Sigmoid colon (tissue), 7 donors: Measurements from ENCODE around the gene TM4SF18. TPM values are rescaled to one million over a fixed set of nuclear protein-coding genes. Genes with fewer than 3 reads are reported as not detected.
A peak's percentile ranks its signal among the peaks of the same experiment; 100 is the strongest.
"Not testable (repeated sequence)": the region's sequence is repeated elsewhere in the genome, so short reads cannot be mapped to it uniquely, and the experiment has no call there.

Experiments used
- DNase-seq: peaks from one replicate; pipeline ENCODE4 v3.0.0-alpha.2; 2019
- H3K27ac ChIP-seq, 4 donors: fragments of 200-600 bp; sonication (generic); one replicate each; pipeline ENCODE4 v1.5.1; 2016 to 2019; ENCODE audit warnings: mild to moderate bottlenecking in 1 of 4
- H3K27me3 ChIP-seq, 3 donors: fragments of 200-600 bp; sonication (generic); one replicate each; pipeline ENCODE4 v1.5.1; 2019; ENCODE audit warnings: mild to moderate bottlenecking in 1 of 3
- H3K36me3 ChIP-seq, 4 donors: fragments of 200-600 bp; sonication (generic); one replicate each; pipeline ENCODE4 v1.5.1; 2016 to 2019
- H3K4me1 ChIP-seq, 4 donors: fragments of 200-600 bp; sonication (generic); one replicate each; pipeline ENCODE4 v1.5.1; 2017 to 2019
- H3K4me3 ChIP-seq, 4 donors: fragments of 200-600 bp; sonication (generic); one replicate each; pipeline ENCODE4 v1.5.1; 2017 to 2019; ENCODE audit warnings: mild to moderate bottlenecking in 2 of 4, moderate library complexity in 1 of 4
- H3K9me3 ChIP-seq, 4 donors: fragments of 200-600 bp in 3 of 4; sonication (generic) in 3 of 4; one replicate each; pipeline versions ENCODE4 v1.5.1 to v1.6.1; 2013 to 2019
- CTCF ChIP-seq, 4 experiments: fragments of 450-650 bp in 3 of 4; fragments of 200-600 bp in 1 of 4; IDR thresholded peaks; one replicate each; pipeline ENCODE4 v1.5.1; 2016 to 2019; ENCODE audit warnings: antibody characterized with exemption in 4 of 4, mild to moderate bottlenecking in 3 of 4, moderate library complexity in 2 of 4
- EP300 ChIP-seq, 4 donors: sonication (generic); formaldehyde crosslinking; IDR thresholded peaks; one replicate each; pipeline ENCODE4 v1.6.1; 2017; ENCODE audit warnings: antibody characterized with exemption in 4 of 4
- POLR2A ChIP-seq, 2 donors: fragments of 450-650 bp; IDR thresholded peaks; one replicate each; pipeline ENCODE4 v1.6.1; 2016; ENCODE audit warnings: antibody characterized with exemption in 2 of 2, mild to moderate bottlenecking in 2 of 2, moderate library complexity in 2 of 2
- POLR2AphosphoS5 ChIP-seq, 4 donors: sonication (generic); formaldehyde crosslinking; IDR thresholded peaks; one replicate each; pipeline ENCODE4 v1.6.1; 2017; ENCODE audit warnings: antibody characterized with exemption in 4 of 4
- WGBS, 2 donors: extraction: QIAGEN DNeasy Blood & Tissue Kit; methylation state at CpG; one replicate each; pipeline ENCODE4 v1.1.7; 2013; 5-methylcytosine and 5-hydroxymethylcytosine counted together
- intact Hi-C: fragments of 100-400 bp; cut with DNase I; formaldehyde crosslinking; loops from one replicate; pipeline ENCODE4 v1.15.1; 2023
- polyA plus RNA-seq, 3 donors: library from polyadenylated mRNA; stranded (reverse); fragments of 200-250 nt; gene quantifications; one replicate each; pipeline ENCODE4 v1.2.3, GENCODE V29; 2013
- total RNA-seq, 4 donors: library from RNA; depleted of rRNA; stranded (reverse); fragments of >200 nt; gene quantifications; one replicate each; pipeline ENCODE4 v1.1.0, GENCODE V29; 2016
- donor health status: healthy with polysubstance abuse.
- donor health status: Bipolar disorder and iron deficiency.
- donor health status: healthy.

TM4SF18 gene
- total RNA-seq (10 to 100 TPM in 1 of 4 donors, 1 to 10 TPM in 3; 2.3 to 11.6 (median 5.3) TPM), polyA plus RNA-seq (1 to 10 TPM in 1 of 3 donors, under 1 TPM in 2; 0.46 to 1.4 (median 0.60) TPM)

DNA sequence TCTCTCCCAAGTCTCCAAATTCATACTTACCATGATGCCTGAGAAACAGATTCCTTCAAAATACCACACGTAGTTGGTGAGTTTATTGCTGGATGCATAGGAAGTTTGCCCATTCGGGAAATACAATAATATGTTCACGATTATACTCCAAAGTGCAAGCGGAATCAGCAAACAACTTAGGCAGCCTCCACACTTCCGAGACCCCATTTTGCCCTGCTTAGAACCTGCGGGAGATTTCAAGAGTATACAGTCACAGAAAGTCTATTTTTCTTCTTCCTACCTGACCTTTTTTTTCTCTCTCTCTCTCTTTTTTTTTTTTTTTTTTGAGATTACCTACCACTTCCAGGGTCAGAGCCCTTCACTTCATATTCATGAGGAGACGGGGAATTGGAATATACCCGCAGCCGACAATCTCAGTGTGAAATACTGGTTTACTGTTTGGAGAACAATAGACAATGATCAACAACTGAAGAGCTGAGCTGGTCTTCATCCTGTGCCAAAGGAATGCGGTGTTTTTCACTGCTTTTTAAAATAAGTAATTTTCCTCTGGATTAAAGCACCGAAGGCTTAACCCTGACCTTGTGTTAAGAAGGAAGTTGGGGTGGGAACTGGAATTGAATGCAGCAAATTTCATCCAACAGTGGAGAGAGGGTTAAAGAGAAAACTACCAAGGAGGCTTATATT is at the start of gene TM4SF18:
Gene TM4SF18 (minus strand): TSS at position 461 of the 684 bp plus-strand sequence. CDS start 254 bp downstream, at position 207.
- Histone ChIP-seq H3K36me3 (no peaks in the 10 kb centered on the region), H3K27me3 (no peaks in the 10 kb centered on the region), H3K4me3 (peak within 1 kb of the TSS in 1 of 4 donors; percentile 4), H3K27ac (peak within 1 kb of the TSS in 1 of 4 donors; percentile 41), H3K9me3 (no peaks in the 10 kb centered on the region), H3K4me1 (no peaks in the 10 kb centered on the region)
- intact Hi-C loops, result no loop called here
- TF ChIP-seq EP300 (IDR thresholded peaks at IDR 0.05) (no peak), POLR2AphosphoS5 (IDR thresholded peaks at IDR 0.05) (no peak), POLR2A (IDR thresholded peaks at IDR 0.05) (no peak), CTCF (IDR thresholded peaks at IDR 0.05) (no peak)
- 83 to 85% methylated on average over 11 of the region's 11 CpGs for WGBS, 2 donors
- no peak for DNase-seq

DNA sequence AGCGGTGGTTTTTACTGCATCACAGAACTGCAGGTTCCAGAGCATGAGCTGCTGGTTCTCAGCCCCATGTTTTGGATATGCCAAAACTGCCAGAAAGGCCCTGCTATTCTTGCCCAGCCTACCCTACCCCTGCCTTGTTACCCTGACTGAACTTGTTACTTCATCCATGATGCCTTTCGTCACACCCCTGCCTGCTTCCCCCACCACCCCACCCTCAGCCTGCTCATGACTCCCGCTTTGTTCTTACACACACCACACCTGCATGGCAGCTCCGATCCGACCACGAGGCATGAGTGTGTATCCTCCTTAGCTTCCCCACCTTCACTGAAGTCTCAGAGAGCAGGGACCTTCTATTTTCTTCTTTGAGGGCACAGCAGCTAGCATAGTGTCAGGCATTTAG is 49.1 kb upstream of the TM4SF18 start:
- TF ChIP-seq POLR2A (IDR thresholded peaks at IDR 0.05) (no peak), CTCF (IDR thresholded peaks at IDR 0.05) (no peak), POLR2AphosphoS5 (IDR thresholded peaks at IDR 0.05) (no peak), EP300 (IDR thresholded peaks at IDR 0.05) (no peak)
- Histone ChIP-seq H3K27ac (peak overlapping the region in 1 of 4 donors; percentile 8), H3K27me3 (no peaks in the 10 kb centered on the region), H3K4me1 (peaks cover 0 to 10% (median 0%) of the 10 kb centered on the region in 4 donors), H3K36me3 (no peaks in the 10 kb centered on the region), H3K9me3 (no peaks in the 10 kb centered on the region), H3K4me3 (no peak overlapping the region)
- no peak for DNase-seq
- intact Hi-C loops, result no loop called here
- WGBS, 2 donors, result 89 to 94% methylated on average over 6 of the region's 6 CpGs

DNA sequence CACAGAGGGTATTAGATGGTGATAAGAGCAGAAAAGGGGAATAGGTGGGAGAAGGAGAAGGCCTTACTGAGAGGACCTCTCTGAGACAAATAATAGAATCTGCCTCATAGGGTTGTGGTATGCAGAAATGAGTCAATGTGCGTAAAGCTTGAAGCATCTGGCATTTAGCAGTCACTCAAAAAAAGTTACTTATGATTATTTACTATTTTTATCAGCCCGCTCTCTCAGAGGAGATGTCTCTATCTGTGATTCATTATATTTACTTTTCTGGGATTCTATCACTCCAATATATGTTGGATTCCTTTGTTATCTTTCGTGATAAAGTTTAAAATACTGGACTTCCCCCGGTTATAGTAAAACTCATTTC is 48.6 kb upstream of the TM4SF18 start:
- Histone ChIP-seq H3K9me3 (no peaks in the 10 kb centered on the region), H3K27me3 (no peaks in the 10 kb centered on the region), H3K36me3 (no peaks in the 10 kb centered on the region), H3K4me1 (peaks cover 0 to 5% (median 0%) of the 10 kb centered on the region in 4 donors), H3K4me3 (no peak overlapping the region), H3K27ac (peak overlapping the region in 1 of 4 donors; percentile 8)
- intact Hi-C loops, result no loop called here
- no peak for DNase-seq
- WGBS, 2 donors, result 69 to 78% methylated on average over 4 of the region's 4 CpGs
- no peak for TF ChIP-seq POLR2AphosphoS5 (IDR thresholded peaks at IDR 0.05)
- TF ChIP-seq POLR2A (IDR thresholded peaks at IDR 0.05), result no peak
- TF ChIP-seq EP300 (IDR thresholded peaks at IDR 0.05), result no peak
- no peak for TF ChIP-seq CTCF (IDR thresholded peaks at IDR 0.05)

- WGBS, 2 donors, result 70 to 85% methylated on average over 6 of the region's 6 CpGs
- no peaks in the 10 kb centered on the region for H3K9me3 ChIP-seq
- no peak overlapping the region for H3K4me3 ChIP-seq
- DNase-seq, result no peak
- TF ChIP-seq EP300 (IDR thresholded peaks at IDR 0.05), result no peak
- no peak for TF ChIP-seq CTCF (IDR thresholded peaks at IDR 0.05)
- no peak for TF ChIP-seq POLR2AphosphoS5 (IDR thresholded peaks at IDR 0.05)
- TF ChIP-seq POLR2A (IDR thresholded peaks at IDR 0.05), result no peak
- no peaks in the 10 kb centered on the region for H3K4me1 ChIP-seq
- intact Hi-C loops, result no loop called here
- no peaks in the 10 kb centered on the region for H3K36me3 ChIP-seq
- H3K27me3 ChIP-seq, result no peaks in the 10 kb centered on the region
- H3K27ac ChIP-seq, result no peak overlapping the region
These were observed 48.0 kb upstream of the TM4SF18 start for GRCh38 chr3:149381173-149382100.

- H3K36me3 ChIP-seq, DNase-seq, intact Hi-C loops, H3K9me3 ChIP-seq, H3K27ac ChIP-seq, H3K27me3 ChIP-seq, H3K4me1 ChIP-seq, H3K4me3 ChIP-seq: not testable (repeated sequence)
- 96 to 97% methylated on average over 20 to 22 of the region's 32 CpGs for WGBS, 2 donors
These were observed 46.8 kb upstream of the TM4SF18 start for GRCh38 chr3:149380220-149380619.
